Lower leg skin (tissue), 4 donors: Measurements from ENCODE around the gene PRIM2. TPM values are rescaled to one million over a fixed set of nuclear protein-coding genes. Genes with fewer than 3 reads are reported as not detected.
"Not testable (repeated sequence)": the region's sequence is repeated elsewhere in the genome, so short reads cannot be mapped to it uniquely, and the experiment has no call there.

Experiments used
- DNase-seq, 2 donors: peaks; one replicate each; pipeline ENCODE4 v3.0.0-alpha.2; 2019; ENCODE audit warnings: low spot score in 2 of 2
- H3K4me3 ChIP-seq: fragments of 200-600 bp; sonication (generic); 2 replicates; pipeline ENCODE4 v1.5.1; 2017; ENCODE audit warnings: mild to moderate bottlenecking, low read depth; ENCODE audit not compliant: poor library complexity, severe bottlenecking
- WGBS, 2 donors: methylation state at CpG; one replicate each; pipeline ENCODE4 v1.1.5; 2018; 5-methylcytosine and 5-hydroxymethylcytosine counted together
- intact Hi-C: fragments of 100-400 bp; cut with DNase I; formaldehyde crosslinking; loops from one replicate; pipeline ENCODE4 v1.15.0; 2023; ENCODE audit warnings: low total_unique reads
- total RNA-seq, 4 donors: library from RNA; depleted of rRNA; stranded (reverse); fragments of >200 nt; gene quantifications; one replicate each; pipeline ENCODE4 v1.1.0, GENCODE V29; 2016

PRIM2 gene
- total RNA-seq, 4 donors from 2014 or later, result 6.4 to 9.7 (median 6.7) TPM

DNA sequence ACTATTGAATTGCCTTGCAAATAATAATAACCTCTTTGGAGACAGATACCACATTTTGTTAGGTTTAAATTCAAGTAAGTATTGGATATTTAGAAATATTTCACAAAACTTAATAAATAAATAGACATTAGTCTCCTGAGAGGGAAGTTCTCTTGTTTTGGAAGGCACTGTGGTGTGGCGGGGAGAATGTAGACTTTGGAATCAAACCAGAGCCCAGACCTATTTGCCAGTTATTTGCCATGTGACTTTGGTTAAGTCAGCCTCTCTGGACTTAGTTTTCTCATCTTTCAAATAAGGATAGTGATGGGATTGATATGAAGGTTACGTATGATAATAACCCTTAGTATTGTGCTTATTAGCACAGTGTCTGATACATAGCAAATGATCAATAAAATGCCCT lies 240.4 kb downstream of the PRIM2 start:
- intact Hi-C loops, H3K4me3 ChIP-seq, DNase-seq: not testable (repeated sequence)
- WGBS, 2 donors, result 90 to 98% methylated on average over 2 of the region's 2 CpGs

DNA sequence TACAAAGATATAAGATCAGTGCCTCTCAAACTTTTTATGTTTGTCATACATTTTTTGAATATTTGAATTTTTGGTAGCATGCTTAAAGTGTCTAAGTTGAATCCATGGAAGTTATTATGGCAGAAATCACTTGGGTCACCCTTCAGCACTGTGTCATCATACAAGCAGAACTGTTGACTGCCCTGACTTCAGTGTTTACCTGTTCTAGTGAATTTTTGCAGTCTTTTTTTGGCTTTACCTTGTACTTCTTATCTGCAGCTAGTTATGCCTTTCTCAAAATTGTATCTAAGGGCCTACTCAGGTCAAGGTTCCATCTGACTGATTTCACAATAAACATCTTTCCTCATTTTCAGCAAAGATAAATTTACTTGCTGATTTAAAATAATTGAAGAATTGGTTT lies 241.7 kb downstream of the PRIM2 start:
- H3K4me3 ChIP-seq, intact Hi-C loops, DNase-seq: not testable (repeated sequence)

DNA sequence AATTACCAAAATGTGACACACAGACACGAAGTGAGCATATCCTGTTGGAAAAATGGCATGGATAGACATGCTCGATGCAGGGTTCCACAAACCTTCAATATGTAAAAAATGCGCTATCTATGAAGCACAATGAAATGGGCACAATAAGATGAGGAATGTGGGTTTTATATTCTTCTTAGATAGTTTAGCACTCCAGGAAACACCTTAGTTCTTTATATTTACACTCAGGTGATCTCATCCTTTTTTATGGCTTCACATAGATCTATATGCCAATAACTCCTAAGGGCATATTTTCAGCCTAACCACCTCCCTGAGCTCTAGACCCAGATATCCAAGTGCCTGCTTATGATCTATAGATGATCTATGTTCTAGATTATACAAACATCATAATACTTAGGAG lies 244.8 kb downstream of the PRIM2 start:
- H3K4me3 ChIP-seq, DNase-seq, intact Hi-C loops: not testable (repeated sequence)
- 96 to 99% methylated on average over 3 of the region's 3 CpGs for WGBS, 2 donors

DNA sequence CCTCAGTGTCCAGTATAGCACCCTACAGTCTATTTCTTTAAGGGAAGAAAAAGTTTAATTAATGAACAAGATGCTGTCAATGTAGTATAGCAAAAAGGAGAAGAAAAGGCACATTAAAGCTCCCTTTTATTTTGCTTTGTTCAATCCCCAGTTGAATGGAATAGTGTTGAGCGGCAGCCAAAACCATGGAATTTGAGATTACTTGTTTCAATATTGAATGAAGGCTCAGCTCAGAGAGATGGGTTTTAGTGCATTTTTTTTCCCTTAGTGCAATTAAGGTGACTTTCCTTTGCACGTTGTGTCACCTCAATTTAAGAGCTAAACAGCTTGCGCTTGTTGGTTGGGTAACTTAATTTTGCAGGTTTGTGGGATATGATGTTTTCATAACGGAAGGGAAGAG lies 254.7 kb downstream of the PRIM2 start:
- WGBS, 2 donors, result 92% methylated on average over 4 of the region's 4 CpGs
- H3K4me3 ChIP-seq, DNase-seq, intact Hi-C loops: not testable (repeated sequence)

DNA sequence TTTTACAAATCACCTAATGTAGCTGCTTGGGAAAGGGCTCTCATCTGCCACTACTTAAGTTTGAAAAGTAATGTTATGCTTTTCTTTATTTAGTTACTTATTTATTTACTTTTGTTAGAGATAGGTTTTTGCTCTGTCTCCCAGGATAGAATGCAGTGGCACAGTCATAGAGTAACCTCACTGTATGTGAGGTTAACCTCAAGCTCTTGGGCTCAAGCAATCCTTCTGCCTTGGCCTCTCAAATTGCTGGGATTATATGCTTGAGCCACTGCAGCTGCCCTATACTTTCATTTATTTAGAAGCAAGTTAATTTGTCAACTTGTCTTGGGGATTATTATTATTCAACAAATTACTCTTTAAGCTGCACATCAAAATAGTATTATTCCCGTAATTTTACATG lies 255.4 kb downstream of the PRIM2 start:
- H3K4me3 ChIP-seq, intact Hi-C loops, DNase-seq: not testable (repeated sequence)
- WGBS, 2 donors, result 95 to 100% methylated on average over 1 of the region's 1 CpG

DNA sequence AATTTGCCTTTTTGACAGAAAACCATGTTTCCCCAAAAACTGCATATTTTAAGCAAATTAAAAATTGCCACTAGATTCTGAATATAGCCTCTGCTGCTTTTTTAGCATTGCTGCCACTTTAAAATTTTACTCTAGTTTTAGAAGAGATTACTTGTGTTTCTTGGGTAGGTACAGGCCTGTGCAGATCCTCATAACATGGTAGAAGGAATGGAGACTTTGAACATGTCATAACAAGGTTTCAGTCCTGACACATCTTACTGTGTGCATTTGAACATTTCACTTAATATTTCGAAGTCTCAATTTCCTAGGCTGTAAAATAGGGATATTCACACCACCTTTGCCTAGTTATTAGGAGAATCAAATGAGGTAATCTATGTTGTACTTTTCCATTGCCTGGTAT lies 259.6 kb downstream of the PRIM2 start:
- H3K4me3 ChIP-seq, intact Hi-C loops, DNase-seq: not testable (repeated sequence)
- WGBS, 2 donors, result 47 to 55% methylated on average over 1 of the region's 1 CpG

DNA sequence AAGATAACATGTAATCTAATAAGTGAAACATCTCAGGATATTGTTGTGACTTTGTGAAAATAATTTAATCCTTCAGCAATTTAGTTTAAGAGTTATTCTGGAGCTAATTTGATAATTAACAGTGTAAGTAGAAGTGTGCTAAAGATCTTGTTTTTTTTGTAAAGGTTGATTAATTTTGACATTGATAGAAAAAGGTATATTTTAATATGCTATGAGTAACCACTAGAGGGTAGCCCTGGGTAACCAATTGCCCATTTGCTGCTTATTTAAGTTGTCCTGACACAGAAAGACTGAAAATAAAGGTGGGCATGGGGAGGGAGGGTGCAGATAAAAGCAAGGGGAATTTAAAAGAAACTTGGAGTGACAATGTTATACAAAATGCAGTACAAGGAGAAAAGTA lies 262.1 kb downstream of the PRIM2 start:
- intact Hi-C loops, DNase-seq: not testable (repeated sequence)

DNA sequence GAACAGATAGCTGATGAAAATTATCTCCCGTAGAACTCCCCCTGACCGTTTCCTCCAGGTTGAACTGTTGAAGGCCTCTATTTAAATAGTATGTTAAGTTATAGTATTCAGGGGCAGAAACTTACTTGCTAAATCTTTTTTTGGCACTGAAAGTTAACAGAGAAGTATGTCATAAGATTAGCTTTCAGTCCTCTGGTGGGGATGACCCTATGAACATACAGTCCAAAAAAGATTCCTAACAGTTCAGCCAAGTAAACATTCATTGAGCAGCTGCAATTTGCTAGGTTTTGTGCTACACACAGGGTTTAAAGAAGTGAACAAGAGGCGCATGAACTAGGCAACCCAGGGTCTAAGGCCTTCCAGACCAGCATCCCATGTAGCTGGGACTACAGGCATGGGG lies 264.2 kb downstream of the PRIM2 start:
- WGBS, 2 donors, result 80 to 95% methylated on average over 3 of the region's 3 CpGs
- H3K4me3 ChIP-seq, DNase-seq, intact Hi-C loops: not testable (repeated sequence)

More for the DNA sequence above, 262.1 kb downstream of the PRIM2 start:
- not testable (repeated sequence) for H3K4me3 ChIP-seq

DNA sequence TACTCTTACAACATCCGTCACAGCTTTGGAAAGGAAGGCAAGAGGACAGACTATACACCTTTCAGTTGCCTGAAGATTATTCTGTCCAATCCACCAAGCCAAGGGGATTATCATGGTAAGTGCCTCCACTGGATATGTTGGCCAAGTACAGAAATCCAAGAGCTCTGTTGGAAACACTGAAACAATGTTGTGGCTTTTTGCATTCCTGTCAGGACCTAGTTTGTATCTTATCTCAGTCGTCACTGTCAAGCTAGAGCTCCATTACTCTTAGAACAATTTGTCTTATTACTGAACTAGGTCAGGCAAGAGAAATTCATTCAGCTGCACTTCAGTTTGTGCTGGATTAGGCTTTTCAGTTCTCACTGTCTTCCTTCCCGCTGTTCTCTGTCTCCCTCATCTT lies 283.7 kb downstream of the PRIM2 start:
- WGBS, 2 donors, result 87 to 91% methylated on average over 3 of the region's 3 CpGs
- H3K4me3 ChIP-seq, intact Hi-C loops, DNase-seq: not testable (repeated sequence)

DNA sequence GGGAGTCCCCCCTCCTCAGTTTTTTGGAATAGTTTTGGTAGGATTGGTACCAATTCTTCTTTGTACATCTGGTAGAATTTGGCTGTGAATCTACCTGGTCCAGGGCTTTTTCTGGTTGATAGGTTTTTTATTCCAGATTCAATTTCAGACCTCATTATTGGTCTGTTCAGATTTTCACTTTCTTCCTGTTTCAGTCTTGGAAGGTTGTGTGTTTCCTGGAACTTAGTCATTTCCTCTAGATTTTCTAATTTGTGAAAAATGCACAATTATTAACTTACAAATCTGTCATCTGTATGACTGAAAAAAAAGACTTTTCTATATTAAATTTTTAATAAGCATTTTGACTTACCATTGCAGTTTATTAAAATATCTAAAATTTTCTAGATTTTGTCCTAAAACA lies 287.9 kb downstream of the PRIM2 start:
- DNase-seq, H3K4me3 ChIP-seq, intact Hi-C loops: not testable (repeated sequence)

DNA sequence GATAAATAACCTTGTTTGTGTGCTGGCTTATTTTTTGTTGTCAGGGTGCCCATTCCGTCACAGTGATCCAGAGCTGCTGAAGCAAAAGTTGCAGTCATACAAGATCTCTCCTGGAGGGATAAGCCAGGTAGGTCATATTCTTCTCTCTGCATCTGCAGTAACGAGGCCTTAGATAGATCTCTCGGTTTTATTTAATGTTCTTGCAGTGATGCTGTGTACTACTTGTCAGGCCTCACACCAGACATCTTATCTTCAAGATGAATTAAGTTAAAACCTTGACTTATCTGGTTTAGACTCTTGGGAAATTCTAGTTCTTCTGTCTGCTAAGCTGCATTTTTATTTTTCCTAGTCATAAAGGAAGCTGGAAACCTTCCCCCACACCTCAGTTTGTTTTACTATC lies 288.9 kb downstream of the PRIM2 start:
- H3K4me3 ChIP-seq, intact Hi-C loops, DNase-seq: not testable (repeated sequence)
- 95 to 100% methylated on average over 3 of the region's 3 CpGs for WGBS, 2 donors

DNA sequence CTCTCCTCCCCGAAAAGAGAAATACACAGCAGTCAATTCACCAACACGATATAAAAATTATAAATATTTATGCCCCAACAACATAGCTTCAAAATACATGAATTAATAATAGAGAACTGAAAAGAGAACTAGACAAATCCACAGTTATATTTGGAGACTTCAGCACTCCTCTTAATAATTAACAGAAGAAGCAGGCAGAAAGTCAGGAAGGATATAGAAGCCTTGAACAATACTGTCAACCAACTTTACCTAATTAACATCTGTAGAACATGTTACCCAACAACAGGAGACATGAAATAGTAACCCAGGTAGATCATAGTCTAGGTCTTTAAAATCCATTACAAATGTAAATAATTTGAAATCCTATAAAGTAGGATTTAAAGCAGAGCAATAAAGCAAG lies 293.2 kb downstream of the PRIM2 start:
- WGBS, 2 donors, result 87 to 100% methylated on average over 2 of the region's 2 CpGs
- H3K4me3 ChIP-seq, DNase-seq, intact Hi-C loops: not testable (repeated sequence)

DNA sequence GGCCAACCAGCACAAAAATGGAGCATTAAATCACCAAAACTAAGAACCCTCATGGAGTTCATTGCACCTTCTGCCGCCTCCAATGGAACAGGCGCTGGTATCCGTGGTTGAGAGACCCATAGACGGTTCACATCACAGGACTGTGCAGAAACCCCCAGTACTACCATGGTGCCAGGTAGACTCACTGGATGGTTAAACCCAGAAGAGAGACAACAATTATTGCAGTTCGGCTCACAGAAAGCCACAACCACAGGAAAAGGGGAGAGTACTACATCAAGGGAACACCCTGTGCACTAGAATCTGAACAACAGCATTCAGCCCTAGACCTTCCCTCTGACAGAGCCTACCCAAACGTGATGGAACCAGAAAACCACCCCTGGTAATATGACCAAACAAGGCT lies 301.5 kb downstream of the PRIM2 start:
- 97 to 100% methylated on average over 6 of the region's 6 CpGs for WGBS, 2 donors
- H3K4me3 ChIP-seq, intact Hi-C loops, DNase-seq: not testable (repeated sequence)

DNA sequence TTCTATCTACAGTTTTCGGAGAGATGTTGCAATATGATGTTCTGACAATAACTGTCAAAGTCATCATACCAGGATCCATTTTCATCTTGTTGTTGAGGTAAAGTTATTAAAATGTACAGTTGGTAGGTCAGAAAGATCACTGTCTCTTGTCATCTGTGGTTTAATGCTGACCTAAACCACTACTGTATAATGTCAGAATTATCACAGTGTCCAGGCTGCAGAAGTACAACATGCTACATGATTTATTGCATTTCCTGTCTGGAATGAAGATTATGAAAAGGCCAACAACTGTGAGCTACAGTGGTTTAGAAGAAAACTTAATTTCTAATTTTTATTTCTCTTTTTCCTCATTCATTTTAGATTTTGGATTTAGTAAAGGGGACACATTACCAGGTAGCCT lies 314.3 kb downstream of the PRIM2 start:
- 100% methylated on average over 1 of the region's 1 CpG for WGBS, 2 donors
- DNase-seq, H3K4me3 ChIP-seq, intact Hi-C loops: not testable (repeated sequence)

DNA sequence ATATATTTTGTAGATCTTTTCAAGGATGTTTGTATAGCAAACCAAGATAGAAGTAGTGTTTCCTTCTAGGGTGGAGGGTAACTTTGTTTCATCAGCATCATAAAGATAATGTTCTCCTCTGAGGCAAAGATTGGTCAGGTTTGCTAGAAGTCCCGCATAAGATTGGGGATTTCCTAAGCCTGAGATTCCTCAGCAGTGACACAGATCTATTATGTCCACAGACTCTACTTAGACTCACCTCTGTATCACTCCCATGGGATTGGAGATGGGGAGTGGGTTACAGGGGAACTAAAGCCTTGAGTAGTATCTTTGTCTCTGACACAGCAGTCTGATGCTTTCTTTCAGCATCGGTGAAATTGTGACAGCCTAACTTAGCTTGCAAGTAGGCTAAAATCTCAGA lies 341.1 kb downstream of the PRIM2 start:
- DNase-seq, H3K4me3 ChIP-seq, intact Hi-C loops: not testable (repeated sequence)
- WGBS, 2 donors, result 88 to 94% methylated on average over 2 of the region's 2 CpGs

DNA sequence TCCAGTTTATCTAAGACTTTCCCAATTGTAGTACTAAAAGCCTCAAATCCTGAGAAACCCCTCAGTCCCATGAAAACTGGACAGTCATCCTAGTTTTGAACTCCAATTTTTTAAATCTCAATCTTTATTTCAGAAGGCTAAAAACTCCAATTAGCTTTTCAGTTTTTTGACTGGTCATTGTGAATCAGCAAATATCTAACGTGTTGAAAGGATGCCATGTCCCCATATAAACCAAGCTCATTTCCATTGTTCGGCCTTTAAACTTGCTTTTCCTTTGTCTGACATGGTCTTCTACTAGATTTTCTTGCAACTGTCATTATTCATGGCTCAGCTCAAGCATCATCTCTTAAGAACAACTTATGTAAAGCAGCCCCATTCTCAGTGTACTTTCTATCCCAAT lies 342.4 kb downstream of the PRIM2 start:
- 69 to 74% methylated on average over 2 of the region's 2 CpGs for WGBS, 2 donors
- H3K4me3 ChIP-seq, DNase-seq, intact Hi-C loops: not testable (repeated sequence)

DNA sequence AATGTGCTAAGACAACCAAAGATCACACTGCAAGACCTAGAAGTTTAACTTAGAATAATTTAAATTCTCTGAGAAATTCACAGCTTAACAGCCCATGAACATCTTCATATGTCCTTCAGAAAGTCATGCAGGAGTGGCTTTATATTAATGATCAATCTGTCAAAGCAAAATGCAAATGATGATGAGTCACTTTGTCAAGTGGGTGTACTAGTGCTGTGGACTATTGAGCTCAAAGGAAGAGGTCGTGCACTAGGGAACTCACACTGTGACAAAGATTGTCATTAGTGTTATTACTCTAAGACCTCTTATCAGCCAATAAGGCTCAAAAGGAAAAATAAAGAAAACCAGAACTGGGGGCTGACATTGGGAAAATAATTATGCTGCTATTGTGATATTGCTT lies 343.5 kb downstream of the PRIM2 start:
- DNase-seq, H3K4me3 ChIP-seq, intact Hi-C loops: not testable (repeated sequence)
- WGBS, 2 donors, result 65 to 77% methylated on average over 1 of the region's 1 CpG
